A673 (cell line): Measurements from ENCODE around the gene LIPF.

ENCODE experiments used
- EZH2 ChIP-seq: fragments of 200-600 bp; sonication (generic); IDR thresholded peaks from 2 replicates; pipeline ENCODE4 v1.6.1; 2017; ENCODE audit warnings: borderline replicate concordance, low read depth, mild to moderate bottlenecking, mixed read lengths, antibody characterized with exemption, low read length; ENCODE audit not compliant: poor library complexity, severe bottlenecking
- TF ChIP-seq, protein P1 (sequence below): fragments of 300-800, 200-600 bp; sonication (generic); conservative IDR thresholded peaks from 2 replicates; pipeline ENCODE4 v1.5.1; 2017; ENCODE audit warnings: low read depth, mild to moderate bottlenecking, antibody characterized with exemption, low read length, moderate library complexity, mixed read lengths

DNA sequence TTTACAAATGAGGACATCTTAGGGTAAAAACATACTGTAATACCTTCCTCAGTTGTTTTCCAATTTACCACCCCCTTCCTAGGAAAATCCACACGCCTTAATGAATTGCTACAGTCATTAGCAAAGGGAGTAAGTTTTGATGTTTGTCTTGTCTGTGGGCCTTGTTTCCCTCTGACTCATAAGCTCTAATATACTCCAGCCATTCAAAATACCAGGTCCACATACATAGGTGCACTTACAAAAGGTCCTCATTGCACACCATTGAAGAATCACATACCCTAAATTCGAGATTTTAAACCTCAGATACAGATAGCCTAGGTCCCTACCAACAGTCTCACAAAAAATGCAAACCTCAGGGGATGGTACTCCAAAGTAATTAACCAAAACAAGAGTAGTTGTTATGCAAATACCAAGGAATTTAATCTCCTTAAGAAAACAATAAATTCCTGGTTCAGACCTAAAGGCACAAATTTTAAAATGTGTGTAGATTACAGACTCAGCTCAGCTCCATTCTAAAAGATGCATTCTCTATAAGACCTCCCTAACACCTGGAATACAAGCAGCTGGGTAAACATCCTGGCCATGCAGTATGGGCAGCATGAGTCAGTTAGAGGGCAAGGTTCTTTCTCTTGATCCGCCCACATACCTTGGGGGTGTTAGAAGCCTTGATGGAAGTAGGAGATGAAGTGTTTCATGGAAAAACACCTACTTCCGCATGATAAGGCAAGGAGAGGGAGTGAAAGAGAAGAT, 38.8 kb downstream of the LIPF start:
- no peak for TF ChIP-seq EZH2
- TF ChIP-seq, protein P1, sequence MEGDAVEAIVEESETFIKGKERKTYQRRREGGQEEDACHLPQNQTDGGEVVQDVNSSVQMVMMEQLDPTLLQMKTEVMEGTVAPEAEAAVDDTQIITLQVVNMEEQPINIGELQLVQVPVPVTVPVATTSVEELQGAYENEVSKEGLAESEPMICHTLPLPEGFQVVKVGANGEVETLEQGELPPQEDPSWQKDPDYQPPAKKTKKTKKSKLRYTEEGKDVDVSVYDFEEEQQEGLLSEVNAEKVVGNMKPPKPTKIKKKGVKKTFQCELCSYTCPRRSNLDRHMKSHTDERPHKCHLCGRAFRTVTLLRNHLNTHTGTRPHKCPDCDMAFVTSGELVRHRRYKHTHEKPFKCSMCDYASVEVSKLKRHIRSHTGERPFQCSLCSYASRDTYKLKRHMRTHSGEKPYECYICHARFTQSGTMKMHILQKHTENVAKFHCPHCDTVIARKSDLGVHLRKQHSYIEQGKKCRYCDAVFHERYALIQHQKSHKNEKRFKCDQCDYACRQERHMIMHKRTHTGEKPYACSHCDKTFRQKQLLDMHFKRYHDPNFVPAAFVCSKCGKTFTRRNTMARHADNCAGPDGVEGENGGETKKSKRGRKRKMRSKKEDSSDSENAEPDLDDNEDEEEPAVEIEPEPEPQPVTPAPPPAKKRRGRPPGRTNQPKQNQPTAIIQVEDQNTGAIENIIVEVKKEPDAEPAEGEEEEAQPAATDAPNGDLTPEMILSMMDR, result no peak
